ENCODE results near the gene SLC22A12.
"Not testable (repeated sequence)": the region's sequence is repeated elsewhere in the genome, so short reads cannot be mapped to it uniquely, and the experiment has no call there.

The SLC22A12 gene

GRCh38 chr11:64590763-64591221, at the start of gene SLC22A12:
Gene SLC22A12, plus strand, starts transcription at chr11:64591220. Its CDS starts 337 bp downstream, at chr11:64591557.
- no peak for DNase-seq

GRCh38 chr11:64542172-64543125, 48.6 kb upstream of the SLC22A12 start:
- no peak for DNase-seq

GRCh38 chr11:64543818-64544217, 47.2 kb upstream of the SLC22A12 start:
- DNase-seq = no peak

DNA sequence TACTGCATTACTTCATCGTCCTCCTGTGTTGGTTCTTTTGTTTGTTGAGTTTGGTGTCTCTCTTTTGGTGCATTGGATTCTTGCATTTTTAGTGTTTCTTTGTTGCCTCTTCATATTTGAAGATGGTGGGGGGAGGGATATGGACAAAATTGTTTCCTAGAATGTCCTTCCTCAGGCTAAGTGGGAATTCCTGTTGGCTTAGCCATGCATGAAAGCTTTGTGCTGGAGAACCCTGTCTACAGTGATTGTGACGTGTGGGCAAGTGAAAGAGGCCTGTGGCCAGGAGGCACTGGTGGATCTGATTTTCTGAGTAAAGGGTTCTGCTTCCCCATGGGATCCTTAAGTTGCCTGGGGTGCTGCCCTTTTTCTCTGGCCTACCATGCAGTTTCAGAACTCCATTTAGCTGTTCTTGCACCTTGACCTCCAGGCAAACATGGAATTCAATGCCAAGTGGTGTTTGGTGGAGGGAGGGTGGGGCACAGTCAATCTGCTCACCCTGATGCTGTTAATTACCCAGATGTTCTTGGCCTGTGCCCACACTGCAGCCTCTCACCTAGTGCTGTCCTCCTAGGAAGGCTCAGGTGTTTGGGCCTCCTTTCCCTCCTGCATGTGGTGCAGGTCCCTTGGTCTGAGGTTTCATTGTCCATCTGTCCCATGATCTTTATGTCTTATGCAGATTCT, 46.3 kb upstream of the SLC22A12 start:
- DNase-seq = no peak

DNA sequence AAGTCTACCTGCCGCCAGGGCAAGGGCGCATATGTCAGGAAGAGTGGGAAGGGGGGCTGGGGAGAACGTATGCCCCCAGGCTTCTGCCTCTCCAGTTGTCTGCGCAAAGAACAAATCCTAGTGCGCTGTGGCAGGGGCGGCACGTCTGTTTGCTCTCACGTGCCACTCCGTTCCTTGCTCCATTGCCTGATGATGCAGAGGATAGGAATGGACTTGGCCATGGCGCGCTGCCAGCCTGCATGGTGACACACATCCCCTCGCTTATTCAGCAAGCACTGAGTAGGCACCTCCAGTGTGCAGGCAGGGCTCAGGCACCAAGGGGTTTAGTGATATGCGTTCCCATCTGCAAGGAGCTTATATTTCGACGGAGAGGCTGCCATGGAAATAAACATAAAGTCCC, 45.4 kb upstream of the SLC22A12 start:
- DNase-seq = no peak

GRCh38 chr11:64546176-64546575, 44.8 kb upstream of the SLC22A12 start:
- no peak for DNase-seq

GRCh38 chr11:64546600-64546999, 44.4 kb upstream of the SLC22A12 start:
- DNase-seq = no peak

DNA sequence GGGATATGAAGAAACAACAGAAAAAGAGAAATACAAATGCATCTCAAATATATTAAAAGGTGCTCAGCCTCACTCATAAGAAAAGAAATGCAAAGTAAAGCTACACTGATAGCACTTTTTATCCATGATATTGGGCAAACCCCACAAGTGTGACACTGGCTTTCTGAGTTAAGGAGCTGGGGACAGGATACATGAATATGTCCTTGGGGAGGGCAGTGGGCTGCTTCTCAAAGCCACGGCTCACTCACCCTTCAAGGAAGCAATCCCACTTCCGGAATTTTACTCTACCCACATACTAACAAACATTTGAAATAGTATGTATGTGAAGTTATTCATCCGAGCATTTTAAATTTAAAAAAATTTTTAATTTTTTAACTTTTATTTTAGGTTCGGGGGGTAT, 41.1 kb upstream of the SLC22A12 start:
- no peak for DNase-seq

DNA sequence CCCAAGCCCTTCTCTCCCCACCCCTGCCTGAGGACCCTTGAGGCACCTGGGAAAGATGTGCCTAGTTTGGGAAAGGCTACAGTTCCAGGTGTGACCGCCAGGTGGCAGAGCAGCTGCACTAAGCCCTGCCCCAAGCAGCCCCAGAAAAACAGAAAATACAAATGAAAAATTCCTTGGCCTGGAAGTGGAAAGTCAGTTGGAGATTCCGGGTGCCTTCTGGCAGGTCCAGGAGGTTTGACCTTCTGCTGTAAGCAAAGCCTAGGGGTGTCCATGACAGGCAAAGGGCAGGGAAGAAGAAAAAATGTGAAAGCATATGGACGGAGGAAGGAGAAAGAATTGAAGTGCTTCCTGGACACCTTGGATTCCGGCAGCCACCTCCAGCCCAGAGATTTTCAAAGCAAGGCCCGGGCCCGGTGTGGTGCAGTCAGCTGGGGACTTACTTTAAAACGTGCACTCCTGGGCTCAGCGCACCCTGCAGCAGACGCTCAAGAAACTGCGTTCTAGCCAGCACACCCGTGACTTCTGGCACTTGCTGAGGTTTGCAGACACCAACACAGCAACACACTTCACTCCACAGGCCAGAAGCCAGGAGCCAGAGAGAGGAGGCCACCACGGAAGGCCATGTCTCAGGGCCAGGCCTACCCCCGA, 37.3 kb upstream of the SLC22A12 start:
- peak in 1 of 2 experiments; percentile 28 for DNase-seq

DNA sequence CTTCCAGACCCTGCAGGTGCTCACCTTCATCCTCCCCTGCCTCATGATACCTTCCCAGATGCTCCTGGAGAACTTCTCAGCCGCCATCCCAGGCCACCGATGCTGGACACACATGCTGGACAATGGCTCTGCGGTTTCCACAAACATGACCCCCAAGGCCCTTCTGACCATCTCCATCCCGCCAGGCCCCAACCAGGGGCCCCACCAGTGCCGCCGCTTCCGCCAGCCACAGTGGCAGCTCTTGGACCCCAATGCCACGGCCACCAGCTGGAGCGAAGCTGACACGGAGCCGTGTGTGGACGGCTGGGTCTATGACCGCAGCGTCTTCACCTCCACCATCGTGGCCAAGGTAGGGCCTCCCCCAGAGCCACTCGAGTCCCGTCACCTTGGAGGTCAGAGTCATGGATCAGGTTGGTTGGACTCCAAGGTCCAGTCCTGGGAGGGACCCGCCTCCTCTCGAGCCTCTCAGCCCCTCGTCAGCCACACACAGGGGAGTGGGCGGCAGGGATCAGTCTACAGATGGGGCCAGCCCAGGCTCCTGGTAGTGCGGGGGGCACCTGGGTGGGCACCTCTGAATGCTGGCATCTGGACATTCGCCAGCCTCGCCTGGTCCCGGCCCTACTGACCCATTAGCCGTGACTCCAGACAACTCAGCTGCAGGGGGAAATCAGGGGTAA, 34.8 kb upstream of the SLC22A12 start:
- no peak for DNase-seq

DNA sequence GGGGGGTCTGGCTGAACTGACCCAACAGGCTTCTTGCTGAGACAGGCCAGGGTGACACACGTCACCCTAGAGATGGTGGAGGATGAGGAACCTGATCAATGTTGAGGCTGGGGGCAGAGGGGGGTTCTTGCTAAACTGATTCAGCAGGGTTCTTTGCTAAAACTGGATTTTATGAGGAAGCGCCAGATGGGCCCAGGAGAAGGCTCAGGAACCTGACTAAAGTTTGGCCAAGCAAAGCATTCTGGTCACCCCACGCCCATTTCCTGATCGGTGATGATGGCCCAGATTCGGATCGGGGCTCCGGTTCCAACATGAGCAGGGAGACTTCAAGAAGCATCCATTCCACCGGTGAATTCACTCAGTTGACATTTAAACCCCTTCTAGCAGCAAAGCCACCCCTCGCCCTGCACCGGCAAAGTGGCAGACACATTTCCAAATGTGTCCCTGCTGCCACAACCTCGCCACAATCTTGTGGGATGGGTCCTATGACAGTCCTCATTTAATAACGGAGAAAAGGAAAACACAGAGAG, 34.2 kb upstream of the SLC22A12 start:
- DNase-seq = no peak

GRCh38 chr11:64558065-64558745, 32.8 kb upstream of the SLC22A12 start:
- no peak for DNase-seq

DNA sequence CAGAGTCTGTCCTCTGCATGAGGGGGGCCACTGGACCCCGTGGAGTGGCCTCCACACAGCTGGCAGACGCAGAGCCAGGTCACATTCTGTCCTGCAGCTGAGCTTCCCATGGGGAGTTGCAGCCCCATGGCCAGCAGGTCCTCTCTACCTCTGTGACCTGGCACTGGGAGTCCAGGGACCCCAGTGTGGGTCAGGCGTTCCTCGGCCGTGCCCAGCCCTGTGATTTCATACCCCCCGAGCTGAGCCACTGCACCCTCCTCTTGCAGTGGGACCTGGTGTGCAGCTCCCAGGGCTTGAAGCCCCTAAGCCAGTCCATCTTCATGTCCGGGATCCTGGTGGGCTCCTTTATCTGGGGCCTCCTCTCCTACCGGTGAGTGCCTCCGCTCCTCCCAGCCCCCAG, 32.2 kb upstream of the SLC22A12 start:
- DNase-seq = no peak

DNA sequence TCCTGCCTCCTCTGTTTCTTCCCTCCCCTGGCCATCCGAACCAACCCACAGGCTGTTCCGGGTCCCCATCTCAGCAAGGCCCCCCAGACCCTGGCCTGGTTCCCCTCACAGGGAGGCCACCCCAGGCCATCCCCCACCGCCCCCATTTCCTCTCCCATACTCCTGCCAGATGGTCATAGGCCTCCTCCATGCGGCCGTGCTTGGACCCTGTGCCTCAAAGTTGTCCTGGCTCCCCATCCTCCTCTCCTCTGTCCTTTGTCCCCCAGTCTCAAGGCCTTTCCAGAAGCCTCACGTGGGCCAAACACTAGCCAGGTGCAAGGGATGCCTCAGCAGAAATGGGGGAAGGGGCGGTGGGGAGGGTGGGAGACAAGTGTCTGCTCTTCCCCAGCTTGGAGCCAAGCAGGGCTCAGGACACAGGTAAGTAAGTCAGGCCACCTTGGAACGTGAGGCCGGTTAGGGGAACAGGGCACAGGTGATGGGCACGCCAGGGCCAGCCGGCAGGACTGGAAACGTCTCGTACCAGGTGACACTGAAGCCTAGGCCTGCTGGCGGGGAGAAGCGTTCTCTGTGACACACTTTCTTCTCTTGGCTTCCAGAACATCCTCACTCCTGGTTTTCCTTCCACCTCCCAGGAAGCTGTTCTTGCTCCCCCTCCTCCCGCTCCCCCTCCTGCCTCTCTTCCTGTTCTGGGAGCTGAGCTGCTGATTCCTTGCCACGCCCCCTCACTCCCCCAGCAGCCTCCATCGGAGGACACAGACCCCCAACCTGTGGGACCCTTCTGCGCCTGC, 31.5 kb upstream of the SLC22A12 start:
- DNase-seq = no peak

DNA sequence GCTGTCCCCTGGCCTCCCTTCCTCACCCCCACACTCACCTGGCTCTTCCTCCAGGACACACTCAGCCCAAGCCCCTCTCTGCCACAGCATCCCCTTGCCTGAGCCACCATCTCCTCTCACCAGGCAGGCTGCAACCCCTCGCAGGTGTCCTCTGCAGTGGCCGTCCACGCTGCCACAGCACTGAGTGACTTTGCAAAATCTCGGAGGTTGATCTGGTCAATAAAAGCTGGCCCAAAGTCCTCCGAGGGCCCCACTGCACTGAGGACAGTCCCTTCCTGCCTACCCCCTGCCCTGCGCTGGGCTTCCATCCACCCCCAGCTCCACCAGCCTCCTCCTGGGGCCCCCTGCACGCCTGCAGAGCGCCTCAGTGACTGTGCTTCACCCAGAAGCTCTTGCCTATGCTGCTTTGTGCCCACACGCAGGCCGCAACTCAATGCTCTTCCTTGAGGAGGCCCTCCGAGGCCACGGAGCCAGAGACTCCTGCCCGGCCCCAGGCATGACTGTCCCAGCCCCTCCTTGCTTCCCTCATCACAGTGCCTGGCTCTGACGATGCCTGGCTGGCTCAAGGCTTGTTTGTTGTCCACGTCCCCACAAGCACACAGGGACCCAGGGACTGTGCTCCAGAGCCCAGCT, 30.8 kb upstream of the SLC22A12 start:
- no peak for DNase-seq

GRCh38 chr11:64560941-64561340, 30.1 kb upstream of the SLC22A12 start:
- no peak for DNase-seq

- DNase-seq = not testable (repeated sequence)
Observed at GRCh38 chr11:64561429-64561828, 29.6 kb upstream of the SLC22A12 start.

DNA sequence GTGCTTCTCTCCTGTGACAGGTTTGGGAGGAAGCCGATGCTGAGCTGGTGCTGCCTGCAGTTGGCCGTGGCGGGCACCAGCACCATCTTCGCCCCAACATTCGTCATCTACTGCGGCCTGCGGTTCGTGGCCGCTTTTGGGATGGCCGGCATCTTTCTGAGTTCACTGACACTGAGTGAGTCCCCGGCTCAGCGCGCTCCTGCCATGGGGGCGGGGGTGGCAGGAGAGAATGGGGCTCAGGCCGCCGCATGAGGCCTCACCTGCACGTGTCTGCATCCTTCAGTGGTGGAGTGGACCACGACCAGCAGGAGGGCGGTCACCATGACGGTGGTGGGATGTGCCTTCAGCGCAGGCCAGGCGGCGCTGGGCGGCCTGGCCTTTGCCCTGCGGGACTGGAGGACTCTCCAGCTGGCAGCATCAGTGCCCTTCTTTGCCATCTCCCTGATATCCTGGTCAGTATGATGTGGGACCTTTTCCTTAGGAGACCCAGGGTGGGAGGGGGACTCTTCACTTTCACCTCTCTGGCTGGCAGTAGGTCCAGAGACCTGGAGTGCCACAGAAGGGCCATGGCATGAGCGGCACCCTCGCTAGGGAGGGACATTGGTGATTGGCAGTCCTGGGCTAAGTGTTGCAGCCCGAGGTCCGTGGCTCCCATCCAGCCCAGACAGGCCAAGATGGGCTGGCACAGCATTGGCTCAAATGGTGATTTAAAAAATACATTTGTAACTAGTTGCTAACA, 28.9 kb upstream of the SLC22A12 start:
- no peak for DNase-seq

DNA sequence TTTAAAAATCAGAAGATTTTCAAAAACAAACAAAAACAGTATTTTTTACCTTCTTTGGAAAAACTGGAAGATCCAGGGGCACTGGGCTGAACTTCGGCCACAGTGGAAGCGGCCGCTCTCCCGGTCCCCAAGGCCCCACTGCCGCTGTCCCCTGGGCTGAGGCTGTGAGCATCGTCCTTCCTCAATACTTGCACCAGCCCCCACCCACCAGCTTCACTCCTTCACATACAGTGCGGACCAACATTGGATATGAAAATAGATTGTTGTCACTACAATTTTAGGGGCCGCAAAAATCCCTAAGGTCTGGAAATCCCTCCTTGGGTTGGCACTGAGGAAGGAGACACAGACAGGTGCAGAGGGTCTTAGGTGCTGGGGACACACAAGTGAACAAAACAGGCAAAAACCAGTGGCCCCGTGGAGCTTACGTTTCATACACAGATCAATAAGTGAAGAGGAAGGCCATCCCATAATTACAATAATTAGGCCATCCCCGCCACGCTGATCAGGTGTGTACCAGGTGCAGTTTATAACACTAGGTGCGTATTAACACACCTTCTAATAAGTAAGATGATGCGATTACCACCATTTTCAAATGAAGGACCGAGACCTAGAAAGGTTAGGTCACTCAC, 28.2 kb upstream of the SLC22A12 start:
- DNase-seq = no peak
